SW480 (cell line): ENCODE results near the gene LSS.
"Not testable (repeated sequence)": the region's sequence is repeated elsewhere in the genome, so short reads cannot be mapped to it uniquely, and the experiment has no call there.

Experiments used
- DNase-seq: peaks from one replicate; pipeline ENCODE4 v3.0.0-alpha.2; 2016; ENCODE audit warnings: low spot score

Gene LSS

GRCh38 chr21:46152927-46153246, 75.7 kb downstream of the LSS start:
- DNase-seq, result no peak

- DNase-seq, result no peak
These were observed 76.3 kb downstream of the LSS start for GRCh38 chr21:46151989-46152926.

GRCh38 chr21:46151261-46151988, 77.1 kb downstream of the LSS start:
- DNase-seq, result no peak

GRCh38 chr21:46150491-46151121, 78.0 kb downstream of the LSS start:
- DNase-seq, result no peak

GRCh38 chr21:46150073-46150472, 78.5 kb downstream of the LSS start:
- no peak for DNase-seq

GRCh38 chr21:46149205-46149901, 79.2 kb downstream of the LSS start:
- DNase-seq, result no peak

GRCh38 chr21:46148106-46148505, 80.5 kb downstream of the LSS start:
- DNase-seq, result no peak

GRCh38 chr21:46147429-46147828, 81.1 kb downstream of the LSS start:
- peak; percentile 68 for DNase-seq

GRCh38 chr21:46146856-46147255, 81.7 kb downstream of the LSS start:
- no peak for DNase-seq

- no peak for DNase-seq
These were observed 82.5 kb downstream of the LSS start for GRCh38 chr21:46145840-46146691.

- no peak for DNase-seq
These were observed 83.3 kb downstream of the LSS start for GRCh38 chr21:46145159-46145839.

- no peak for DNase-seq
These were observed 84.0 kb downstream of the LSS start for GRCh38 chr21:46144464-46145070.

GRCh38 chr21:46142582-46143473, 85.7 kb downstream of the LSS start:
- no peak for DNase-seq

GRCh38 chr21:46141767-46142581, 86.6 kb downstream of the LSS start:
- DNase-seq, result no peak

GRCh38 chr21:46140352-46141003, 88.1 kb downstream of the LSS start:
- DNase-seq, result not testable (repeated sequence)

GRCh38 chr21:46139686-46140085, 88.9 kb downstream of the LSS start:
- no peak for DNase-seq

- no peak for DNase-seq
These were observed 90.1 kb downstream of the LSS start for GRCh38 chr21:46138383-46138970.
